Occipital lobe (tissue), 2 donors: ENCODE results near the gene CUX1. TPM values are rescaled to one million over a fixed set of nuclear protein-coding genes. Genes with fewer than 3 reads are reported as not detected.
"Not testable (repeated sequence)": the region's sequence is repeated elsewhere in the genome, so short reads cannot be mapped to it uniquely, and the experiment has no call there.

ENCODE experiments used
- DNase-seq: peaks from one replicate; lab custom pipeline; 2025; lab: John Stamatoyannopoulos, UW
- total RNA-seq: library from RNA; depleted of rRNA; stranded (reverse); fragments of >200 nt; gene quantifications from one replicate; pipeline ENCODE4 v1.2.3, GENCODE V29; 2014

CUX1 gene
- total RNA-seq, 1 donor from 2014 or later, result 23.2 TPM

GRCh38 chr7:102000123-102000522 is 182.7 kb downstream of the CUX1 start:
- no peak for DNase-seq

GRCh38 chr7:102004229-102004628 is 186.8 kb downstream of the CUX1 start:
- no peak for DNase-seq

GRCh38 chr7:102004848-102005247 is 187.4 kb downstream of the CUX1 start:
- DNase-seq, result no peak

DNA sequence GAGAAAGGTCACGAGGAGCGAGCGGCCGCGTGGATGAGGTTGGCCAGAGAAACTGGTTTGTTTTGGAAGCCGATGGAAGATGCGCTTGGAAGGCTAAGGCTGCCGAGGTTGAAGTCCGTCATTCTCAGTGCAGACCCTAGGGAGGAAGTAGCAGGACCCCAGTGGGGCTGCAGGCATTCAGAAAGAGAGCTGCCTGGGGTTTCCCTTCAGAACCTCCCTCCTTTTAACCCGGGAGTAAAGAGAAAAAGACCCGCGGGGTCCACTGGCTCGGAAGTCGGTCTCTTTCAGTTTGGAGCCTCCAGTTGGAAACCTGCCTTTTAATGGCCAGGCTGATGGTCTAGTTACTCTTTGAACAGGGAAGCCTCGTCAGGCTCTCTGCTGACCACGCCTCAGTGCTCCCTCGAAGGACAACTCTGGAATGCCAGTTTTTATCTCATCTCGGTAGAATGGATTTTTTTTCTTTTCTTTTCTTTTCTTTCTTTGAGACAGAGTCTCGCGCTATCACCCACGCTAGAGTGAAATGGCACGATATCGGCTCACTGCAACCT is 188.6 kb downstream of the CUX1 start:
- DNase-seq, result no peak

- DNase-seq, result no peak
Measured at GRCh38 chr7:102006695-102007094, 189.3 kb downstream of the CUX1 start.

- no peak for DNase-seq
Measured at GRCh38 chr7:102008535-102009262, 191.3 kb downstream of the CUX1 start.

- no peak for DNase-seq
Measured at GRCh38 chr7:102009628-102010027, 192.2 kb downstream of the CUX1 start.

DNA sequence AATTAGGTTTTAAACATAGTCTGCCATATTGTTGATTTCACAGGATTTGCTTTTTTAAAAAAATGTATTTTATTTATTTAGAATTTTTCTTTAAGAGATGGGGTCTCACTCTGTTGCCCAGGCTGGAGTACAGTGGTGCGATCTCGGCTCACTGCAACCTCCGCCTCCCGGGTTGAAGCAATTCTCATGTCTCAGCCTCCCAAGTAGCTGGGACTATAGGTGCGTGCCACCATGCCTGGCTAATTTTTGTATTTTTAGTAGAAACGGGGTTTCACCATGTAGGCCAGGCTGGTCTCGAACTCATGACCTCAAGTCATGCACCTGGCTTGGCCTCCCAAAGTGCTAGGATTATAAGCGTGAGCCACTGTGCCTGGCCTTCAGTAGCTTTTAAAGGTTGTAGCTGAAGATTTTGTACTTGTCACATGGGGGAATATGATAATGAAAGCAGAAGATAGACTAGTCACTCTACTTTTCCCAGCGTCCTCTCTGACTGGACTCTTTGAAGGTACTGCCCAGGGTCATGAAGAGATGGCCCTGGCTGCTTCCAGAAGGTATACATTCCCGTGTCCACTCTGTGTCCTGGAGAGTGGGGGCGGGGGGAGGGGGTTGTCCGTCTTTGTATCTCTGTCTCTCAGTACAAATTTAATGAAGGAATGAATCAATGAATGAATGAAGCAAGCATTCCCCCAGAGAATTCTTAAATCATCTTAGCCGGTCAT is 194.8 kb downstream of the CUX1 start:
- DNase-seq, result not testable (repeated sequence)

DNA sequence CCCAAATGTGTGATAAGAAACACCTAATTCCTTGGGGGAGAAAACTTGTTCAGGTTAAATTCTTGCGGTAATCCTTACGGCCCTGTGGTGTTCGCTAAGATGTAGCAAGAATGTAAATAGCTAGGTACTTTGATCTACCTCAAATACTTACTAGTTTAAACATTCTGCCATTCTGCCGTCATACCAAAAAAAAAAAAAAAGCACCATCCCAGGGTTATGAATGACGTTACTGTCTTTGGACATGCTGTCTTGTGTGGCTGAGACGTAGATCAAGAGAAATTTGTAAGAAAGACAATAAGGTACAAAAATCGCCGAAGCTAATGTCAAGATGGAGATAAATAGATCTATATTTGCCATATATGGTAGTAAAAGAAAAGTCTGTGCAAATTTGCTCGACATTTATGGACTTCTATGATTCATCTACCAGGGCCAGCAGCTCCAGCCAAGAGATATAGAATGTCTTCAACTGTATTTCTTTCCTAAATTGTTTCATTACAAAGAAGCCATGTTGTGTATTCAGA is 195.6 kb downstream of the CUX1 start:
- no peak for DNase-seq

GRCh38 chr7:102018876-102019275 is 201.4 kb downstream of the CUX1 start:
- DNase-seq, result no peak

DNA sequence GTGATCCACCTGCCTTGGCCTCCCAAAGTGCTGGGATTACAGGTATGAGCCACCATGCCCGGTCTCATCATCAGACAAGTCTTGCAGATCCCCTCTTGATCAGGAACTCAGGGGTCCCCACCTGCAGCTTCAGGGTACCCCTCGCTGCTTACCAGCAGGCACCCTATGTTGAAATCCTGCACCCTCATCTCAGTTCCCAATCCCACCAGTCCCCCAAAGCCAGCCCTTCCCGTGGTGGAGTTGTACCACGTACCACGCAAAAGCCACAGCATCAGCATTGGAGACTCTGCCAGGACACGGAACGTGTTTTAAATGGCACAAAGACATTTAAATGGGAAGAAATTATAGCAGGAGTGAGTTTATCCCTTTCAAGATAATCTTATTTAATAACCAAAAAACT is 202.0 kb downstream of the CUX1 start:
- DNase-seq, result no peak

DNA sequence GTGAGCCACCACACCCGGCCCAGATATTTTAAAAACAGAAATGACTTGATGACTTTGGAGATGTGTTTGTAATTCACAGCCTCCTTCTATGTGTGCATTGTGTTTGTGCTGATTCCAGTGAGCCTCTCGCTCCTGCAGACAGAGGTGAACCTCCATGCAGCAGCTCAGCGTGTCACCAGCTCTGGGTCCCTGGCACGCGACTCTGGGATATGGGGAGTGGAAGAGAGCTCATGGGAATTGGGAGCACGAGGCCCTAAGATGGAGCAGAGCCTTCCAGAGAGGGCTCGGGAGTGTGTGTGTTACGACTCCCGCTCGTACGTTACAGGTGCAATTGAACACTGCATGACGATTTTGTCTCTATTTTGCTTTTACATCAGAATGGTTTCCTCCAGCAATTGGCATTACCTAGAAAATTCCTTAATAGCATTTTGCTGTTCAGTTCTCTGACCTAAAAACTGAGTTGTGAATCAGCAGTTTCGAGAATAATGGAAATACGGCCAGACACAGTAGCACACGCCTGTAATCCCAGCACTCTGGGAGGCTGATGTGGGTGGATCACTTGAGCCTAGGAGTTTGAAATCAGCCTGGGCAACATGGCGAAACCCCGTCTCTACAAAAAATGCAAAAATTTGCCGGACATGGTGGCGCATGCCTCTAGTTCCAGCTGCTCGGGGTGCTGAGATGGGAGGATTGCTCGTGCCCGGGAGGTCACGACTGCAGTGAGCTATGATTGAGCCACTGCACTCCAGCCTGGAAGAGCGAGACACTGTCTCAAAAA is 204.6 kb downstream of the CUX1 start:
- no peak for DNase-seq

DNA sequence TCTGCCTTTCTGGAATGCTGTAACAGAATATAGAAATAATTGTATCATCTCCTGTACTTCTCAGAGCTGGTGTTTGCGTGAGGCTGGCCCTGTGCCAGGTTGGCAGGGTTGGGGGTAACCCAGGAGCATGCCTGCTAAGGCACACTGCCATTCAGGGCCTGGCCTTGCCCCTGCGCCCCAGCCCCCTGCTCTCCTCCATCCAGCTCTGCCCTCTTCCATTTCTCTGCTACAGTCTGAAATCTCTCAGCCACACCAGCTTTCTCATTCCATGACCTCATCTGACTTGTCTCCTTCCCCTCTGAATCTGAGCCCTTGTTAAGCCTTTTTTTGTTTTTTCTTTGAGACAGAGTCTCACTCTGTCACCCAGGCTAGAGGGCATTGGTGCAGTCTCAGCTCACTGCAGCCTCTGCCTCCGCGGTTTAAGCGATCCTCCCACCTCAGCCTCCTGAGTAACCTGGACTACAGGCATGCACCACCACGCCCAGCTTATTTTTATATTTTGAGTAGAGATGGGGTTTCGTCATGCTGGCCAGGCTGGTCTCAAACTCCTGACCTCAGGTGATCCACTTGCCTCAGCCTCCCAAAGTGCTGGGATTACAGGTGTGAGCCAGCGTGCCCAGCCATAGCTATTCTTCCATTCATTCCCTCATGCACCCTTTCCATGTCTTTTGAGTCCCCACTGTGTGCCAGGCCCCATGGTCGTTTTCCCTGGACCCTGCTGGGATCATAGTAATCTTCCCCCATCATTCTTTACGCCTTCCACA is 206.8 kb downstream of the CUX1 start:
- no peak for DNase-seq

DNA sequence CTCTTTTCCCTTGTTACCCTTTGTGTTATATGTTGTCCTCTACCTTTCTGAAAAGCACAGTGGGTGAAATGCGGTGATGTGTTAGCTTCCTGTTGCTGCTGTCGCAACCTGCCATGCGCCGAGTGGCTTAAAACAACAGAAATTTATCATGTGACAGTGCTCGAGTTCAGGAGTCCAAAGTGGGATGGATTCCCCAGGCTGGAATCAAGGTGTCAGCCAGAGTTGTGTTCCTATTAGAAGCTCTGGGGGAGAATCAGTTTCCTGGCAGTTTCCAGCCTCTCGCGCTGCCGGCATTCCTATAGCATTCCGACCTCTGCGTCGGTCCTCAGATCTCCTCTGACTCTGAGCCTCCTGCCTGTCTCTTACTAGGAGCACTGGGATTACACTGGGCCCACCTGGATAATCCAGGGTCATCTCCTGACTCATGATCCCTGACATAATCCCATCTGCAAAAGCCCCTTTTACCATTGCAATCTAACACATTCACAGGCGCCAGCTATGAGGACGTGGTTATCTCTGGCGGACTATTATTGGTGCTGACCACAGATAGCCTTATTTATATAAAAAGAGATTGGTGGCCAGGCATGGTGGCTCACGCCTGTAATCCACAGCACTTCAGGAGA is 207.5 kb downstream of the CUX1 start:
- DNase-seq, result no peak

DNA sequence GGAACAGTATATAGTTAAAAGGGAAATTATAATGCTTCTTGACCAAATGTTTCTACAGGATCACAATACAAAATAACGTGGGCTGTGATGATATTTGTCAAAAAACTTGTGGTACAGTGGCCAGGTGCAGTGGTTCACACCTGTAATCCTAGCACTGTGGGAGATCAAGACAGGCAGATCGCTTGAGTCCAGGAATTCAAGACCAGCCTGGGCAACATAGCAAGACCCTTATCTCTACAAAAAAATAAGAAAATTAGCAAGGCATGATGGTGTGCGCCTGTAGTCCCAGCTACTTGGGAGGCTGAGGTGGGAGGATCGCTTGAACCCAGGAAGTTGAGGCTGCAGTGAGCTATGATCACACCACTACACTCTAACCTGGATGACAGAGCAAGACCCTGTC is 208.4 kb downstream of the CUX1 start:
- not testable (repeated sequence) for DNase-seq

DNA sequence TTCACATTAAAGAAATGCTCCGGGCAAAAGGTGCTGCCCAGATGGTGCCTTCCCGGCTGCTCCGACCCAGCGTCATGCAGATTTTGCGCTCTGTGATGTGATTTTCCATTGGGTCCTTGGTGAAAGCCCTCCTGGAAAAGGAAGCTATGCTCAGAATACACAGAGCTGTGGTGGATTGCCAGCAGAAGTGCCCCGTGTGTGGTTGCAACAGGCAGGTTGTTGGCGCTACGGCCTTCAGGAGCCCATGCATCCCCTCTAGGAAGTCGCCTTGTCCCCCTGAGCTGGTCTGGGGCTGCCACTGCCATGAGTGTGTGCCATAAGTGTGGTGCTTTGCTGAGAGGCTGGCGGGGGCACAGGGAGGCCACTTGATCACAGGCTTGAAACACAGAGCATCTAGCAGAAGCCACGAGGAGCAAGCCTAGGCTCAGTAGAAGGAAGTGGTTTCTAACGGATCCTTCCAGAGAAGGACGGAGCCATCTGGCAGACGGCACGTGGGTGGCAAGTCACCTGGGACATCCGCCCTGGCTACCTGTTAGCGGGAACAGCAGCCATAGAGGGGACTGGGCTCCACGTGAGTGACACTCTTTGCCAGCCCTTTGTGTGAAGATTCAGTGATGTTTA is 210.9 kb downstream of the CUX1 start:
- no peak for DNase-seq

DNA sequence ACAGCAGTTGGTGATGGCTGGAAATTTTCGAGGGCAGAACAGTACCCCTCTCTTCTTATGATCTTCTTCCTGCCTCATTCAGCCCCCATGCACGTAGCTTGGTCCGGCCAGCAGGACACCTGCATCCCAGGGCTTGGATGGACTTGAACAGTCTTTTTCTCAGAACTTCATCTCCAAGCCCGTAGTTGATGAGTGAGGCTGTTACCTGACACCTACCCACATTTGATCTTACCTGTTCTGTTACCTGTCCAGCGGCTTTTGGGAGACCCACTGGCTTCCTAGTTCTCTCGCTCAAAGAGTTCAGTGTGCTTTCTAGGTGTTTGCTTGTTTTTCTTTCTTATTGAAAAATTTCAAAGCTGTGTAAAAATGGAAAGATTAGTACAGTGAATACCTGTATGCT is 212.2 kb downstream of the CUX1 start:
- DNase-seq, result no peak

DNA sequence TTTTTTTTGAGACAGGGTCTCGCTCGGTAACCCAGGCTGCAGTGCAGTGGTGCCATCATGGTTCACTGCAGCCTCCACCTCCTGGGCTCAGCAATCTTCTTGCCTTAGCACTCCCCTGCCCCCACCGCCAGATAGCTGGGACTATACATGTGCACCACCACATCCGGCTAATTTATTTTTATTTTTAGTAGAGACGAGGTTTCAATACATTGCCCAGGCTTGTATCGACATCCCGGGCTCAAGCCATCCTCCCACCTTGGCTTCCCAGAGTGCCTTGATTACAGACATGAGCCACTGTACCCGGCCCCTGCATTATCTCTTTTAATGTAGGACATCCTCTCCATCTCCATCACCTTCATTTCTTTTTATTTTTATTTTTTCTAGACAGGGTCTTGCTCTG is 213.3 kb downstream of the CUX1 start:
- DNase-seq, result no peak

DNA sequence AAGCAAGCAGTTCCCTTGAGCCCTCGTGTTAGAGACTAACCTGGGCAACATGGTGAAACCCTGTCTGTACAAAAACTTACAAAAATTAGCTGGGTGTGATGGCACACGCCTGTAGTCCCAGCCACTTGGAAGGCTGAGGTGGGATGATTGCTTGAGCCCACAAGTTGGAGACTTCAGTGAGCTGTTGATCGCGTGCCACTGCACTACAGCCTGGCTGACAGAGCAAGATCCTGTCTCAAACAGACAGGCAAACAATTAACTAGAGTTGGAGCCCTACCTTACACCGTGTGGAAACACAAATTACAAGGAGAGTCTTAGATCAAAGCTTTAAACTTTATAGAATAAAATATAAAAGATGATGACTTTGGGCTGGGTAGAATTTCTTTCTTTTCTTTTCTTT is 219.5 kb downstream of the CUX1 start:
- DNase-seq, result no peak

DNA sequence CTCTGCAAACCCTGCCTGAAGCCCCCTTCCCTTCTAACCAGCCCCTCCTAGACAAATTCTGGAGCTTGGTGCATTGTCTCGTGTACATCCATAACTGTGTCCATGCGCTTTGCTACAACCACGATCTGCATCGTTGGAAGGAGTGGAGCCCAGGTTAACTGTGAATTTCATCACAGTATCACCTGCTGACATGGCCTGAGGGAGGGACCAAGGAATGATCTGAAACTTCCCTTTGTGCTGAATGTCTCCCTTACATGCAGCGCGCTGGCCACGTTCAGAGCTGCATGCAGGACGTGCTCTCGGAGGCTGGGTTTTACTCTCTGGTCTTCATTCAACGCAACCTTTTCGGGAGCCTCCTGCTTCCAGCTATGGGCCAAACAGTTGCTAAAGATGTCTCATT is 222.3 kb downstream of the CUX1 start:
- no peak for DNase-seq
